GM18505 (cell line): Measurements from ENCODE around the gene PRPF19.

Experiments used
- ATAC-seq: cut with Tn5 transposase; IDR thresholded peaks from one replicate; pipeline ENCODE4 v1.9.1; 2021; ENCODE audit not compliant: unreplicated experiment
- POLR2A ChIP-seq: IDR thresholded peaks from 4 replicates; pipeline ENCODE4 v1.6.1; 2011; ENCODE audit warnings: borderline replicate concordance; ENCODE audit not compliant: insufficient read depth, insufficient read length; ENCODE audit errors: extremely low read depth

PRPF19 gene

GRCh38 chr11:60873533-60873932, 32.9 kb downstream of the PRPF19 start:
- ATAC-seq, result no peak
- no peak for TF ChIP-seq POLR2A

GRCh38 chr11:60872961-60873524, 33.3 kb downstream of the PRPF19 start:
- TF ChIP-seq POLR2A, result no peak
- ATAC-seq, result no peak

- ATAC-seq, result no peak
- no peak for TF ChIP-seq POLR2A
Observed at GRCh38 chr11:60872124-60872960, 34.0 kb downstream of the PRPF19 start.

GRCh38 chr11:60871378-60872061, 34.9 kb downstream of the PRPF19 start:
- no peak for ATAC-seq
- no peak for TF ChIP-seq POLR2A

- no peak for ATAC-seq
- TF ChIP-seq POLR2A, result no peak
Observed at GRCh38 chr11:60870733-60871377, 35.5 kb downstream of the PRPF19 start.

- no peak for TF ChIP-seq POLR2A
- no peak for ATAC-seq
Observed at GRCh38 chr11:60870276-60870675, 36.1 kb downstream of the PRPF19 start.

GRCh38 chr11:60869451-60869825, 36.9 kb downstream of the PRPF19 start:
- no peak for ATAC-seq
- TF ChIP-seq POLR2A, result no peak

- no peak for TF ChIP-seq POLR2A
- no peak for ATAC-seq
Observed at GRCh38 chr11:60868682-60869450, 37.5 kb downstream of the PRPF19 start.

GRCh38 chr11:60867871-60868681, 38.3 kb downstream of the PRPF19 start:
- TF ChIP-seq POLR2A, result no peak

GRCh38 chr11:60866911-60867870, 39.2 kb downstream of the PRPF19 start, which contains the start of gene ZP1:
TSS of gene ZP1 (plus strand) at chr11:60867542. CDS start at chr11:60867562, 20 bp downstream.
- no peak for ATAC-seq
- TF ChIP-seq POLR2A, result no peak

More at GRCh38 chr11:60867871-60868681, 38.3 kb downstream of the PRPF19 start:
- ATAC-seq, result no peak
